Bronchial epithelial cell (primary cell): ENCODE measurements around the gene RPTOR. TPM values are rescaled to one million over a fixed set of nuclear protein-coding genes. Genes with fewer than 3 reads are reported as not detected.
"Not testable (repeated sequence)": the region's sequence is repeated elsewhere in the genome, so short reads cannot be mapped to it uniquely, and the experiment has no call there.

Experiments
- DNase-seq: peaks from one replicate; pipeline ENCODE4 v3.0.0-alpha.2; 2010; ENCODE audit warnings: low read depth
- FAIRE-seq: peaks from 2 replicates; lab custom pipeline; 2011; peaks lifted over from hg19 to GRCh38; lab: Jason Lieb, UNC
- H3K27me3 ChIP-seq: 2 replicates; pipeline ENCODE4 v1.5.1; 2011; ENCODE audit warnings: low read length; ENCODE audit not compliant: control insufficient read depth, insufficient read depth
- H3K36me3 ChIP-seq: 2 replicates; pipeline ENCODE4 v1.5.1; 2011; ENCODE audit warnings: low read length; ENCODE audit not compliant: control insufficient read depth, insufficient read depth
- H3K4me3 ChIP-seq: 2 replicates; pipeline ENCODE4 v1.5.1; 2011; ENCODE audit warnings: mild to moderate bottlenecking, low read depth, low read length, control low read depth
- total RNA-seq: library from RNA; depleted of rRNA; stranded (reverse); fragments of >200 nt; gene quantifications from 2 replicates; pipeline ENCODE4 v1.2.1, GENCODE V29; 2014
- TF ChIP-seq, protein P1 (sequence below): IDR thresholded peaks from 2 replicates; pipeline ENCODE4 v1.5.1; 2011; ENCODE audit warnings: mild to moderate bottlenecking, moderate library complexity, low read length, control low read depth, inconsistent platforms; ENCODE audit not compliant: insufficient read depth, severe bottlenecking

The RPTOR gene
- total RNA-seq, 1 donor from 2014 or later = 14.0 TPM

- H3K4me3 ChIP-seq = no peak overlapping the region
Observed at GRCh38 chr17:80743181-80743771, 198.6 kb downstream of the RPTOR start.

DNA sequence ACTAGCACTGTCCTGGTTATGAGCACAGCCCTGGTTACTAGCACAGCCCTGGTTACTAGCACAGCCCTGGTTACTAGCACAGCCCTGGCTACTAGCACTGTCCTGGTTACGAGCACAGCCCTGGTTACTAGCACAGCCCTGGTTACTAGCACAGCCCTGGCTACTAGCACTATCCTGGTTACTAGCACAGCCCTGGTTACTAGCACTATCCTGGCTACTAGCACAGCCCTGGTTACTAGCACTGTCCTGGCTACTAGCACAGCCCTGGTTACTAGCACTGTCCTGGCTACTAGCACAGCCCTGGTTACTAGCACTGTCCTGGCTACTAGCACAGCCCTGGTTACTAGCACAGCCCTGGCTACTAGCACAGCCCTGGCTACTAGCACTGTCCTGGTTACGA is 199.3 kb downstream of the RPTOR start:
- not testable (repeated sequence) for H3K36me3 ChIP-seq, H3K27me3 ChIP-seq, H3K4me3 ChIP-seq, DNase-seq, FAIRE-seq

More at GRCh38 chr17:80743181-80743771, 198.6 kb downstream of the RPTOR start:
- Histone ChIP-seq H3K36me3 (peaks cover 2% of the 10 kb centered on the region), H3K27me3 (no peaks in the 10 kb centered on the region)
- TF ChIP-seq, protein P1, sequence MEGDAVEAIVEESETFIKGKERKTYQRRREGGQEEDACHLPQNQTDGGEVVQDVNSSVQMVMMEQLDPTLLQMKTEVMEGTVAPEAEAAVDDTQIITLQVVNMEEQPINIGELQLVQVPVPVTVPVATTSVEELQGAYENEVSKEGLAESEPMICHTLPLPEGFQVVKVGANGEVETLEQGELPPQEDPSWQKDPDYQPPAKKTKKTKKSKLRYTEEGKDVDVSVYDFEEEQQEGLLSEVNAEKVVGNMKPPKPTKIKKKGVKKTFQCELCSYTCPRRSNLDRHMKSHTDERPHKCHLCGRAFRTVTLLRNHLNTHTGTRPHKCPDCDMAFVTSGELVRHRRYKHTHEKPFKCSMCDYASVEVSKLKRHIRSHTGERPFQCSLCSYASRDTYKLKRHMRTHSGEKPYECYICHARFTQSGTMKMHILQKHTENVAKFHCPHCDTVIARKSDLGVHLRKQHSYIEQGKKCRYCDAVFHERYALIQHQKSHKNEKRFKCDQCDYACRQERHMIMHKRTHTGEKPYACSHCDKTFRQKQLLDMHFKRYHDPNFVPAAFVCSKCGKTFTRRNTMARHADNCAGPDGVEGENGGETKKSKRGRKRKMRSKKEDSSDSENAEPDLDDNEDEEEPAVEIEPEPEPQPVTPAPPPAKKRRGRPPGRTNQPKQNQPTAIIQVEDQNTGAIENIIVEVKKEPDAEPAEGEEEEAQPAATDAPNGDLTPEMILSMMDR = no peak
- DNase-seq (no peak), FAIRE-seq (no peak)

DNA sequence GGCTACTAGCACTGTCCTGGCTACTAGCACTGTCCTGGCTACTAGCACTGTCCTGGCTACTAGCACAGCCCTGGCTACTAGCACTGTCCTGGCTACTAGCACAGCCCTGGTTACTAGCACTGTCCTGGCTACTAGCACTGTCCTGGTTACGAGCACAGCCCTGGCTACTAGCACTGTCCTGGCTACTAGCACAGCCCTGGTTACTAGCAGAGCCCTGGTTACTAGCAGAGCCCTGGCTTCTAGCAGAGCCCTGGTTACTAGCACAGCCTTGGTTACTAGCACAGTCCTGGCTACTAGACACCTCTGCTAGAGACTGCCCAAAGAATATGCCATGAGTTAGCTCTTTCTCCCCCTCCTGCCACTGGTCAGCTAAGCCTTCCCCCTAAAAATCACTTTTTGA is 200.1 kb downstream of the RPTOR start:
- FAIRE-seq, DNase-seq, H3K27me3 ChIP-seq, H3K36me3 ChIP-seq, H3K4me3 ChIP-seq: not testable (repeated sequence)

DNA sequence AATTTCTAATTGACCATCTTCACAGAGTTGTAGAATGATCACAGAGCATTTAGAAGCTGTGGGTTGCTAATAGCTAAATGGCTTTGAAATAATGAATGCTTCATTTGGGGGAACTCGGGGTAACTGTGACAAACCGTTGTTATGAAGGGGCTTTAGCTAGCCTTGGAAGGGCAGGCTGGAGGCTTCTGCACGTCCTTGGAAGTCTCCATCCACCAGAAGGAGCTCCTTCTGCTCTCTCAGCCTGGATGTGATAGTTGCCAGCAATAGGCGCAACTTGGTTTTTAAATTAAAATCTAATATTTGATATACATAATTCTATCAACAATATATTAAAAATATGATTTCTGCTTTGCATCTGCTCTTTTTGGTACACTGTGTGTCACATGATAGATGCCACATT is 200.5 kb downstream of the RPTOR start:
- TF ChIP-seq, protein P1 = no peak
- DNase-seq = no peak
- Histone ChIP-seq H3K4me3 (no peak overlapping the region), H3K36me3 (no peaks in the 10 kb centered on the region), H3K27me3 (no peaks in the 10 kb centered on the region)
- no peak for FAIRE-seq

GRCh38 chr17:80746262-80746935 is 201.8 kb downstream of the RPTOR start:
- FAIRE-seq = no peak
- Histone ChIP-seq H3K4me3 (no peak overlapping the region), H3K36me3 (no peaks in the 10 kb centered on the region), H3K27me3 (no peaks in the 10 kb centered on the region)
- no peak for DNase-seq
- TF ChIP-seq, protein P1 = no peak

DNA sequence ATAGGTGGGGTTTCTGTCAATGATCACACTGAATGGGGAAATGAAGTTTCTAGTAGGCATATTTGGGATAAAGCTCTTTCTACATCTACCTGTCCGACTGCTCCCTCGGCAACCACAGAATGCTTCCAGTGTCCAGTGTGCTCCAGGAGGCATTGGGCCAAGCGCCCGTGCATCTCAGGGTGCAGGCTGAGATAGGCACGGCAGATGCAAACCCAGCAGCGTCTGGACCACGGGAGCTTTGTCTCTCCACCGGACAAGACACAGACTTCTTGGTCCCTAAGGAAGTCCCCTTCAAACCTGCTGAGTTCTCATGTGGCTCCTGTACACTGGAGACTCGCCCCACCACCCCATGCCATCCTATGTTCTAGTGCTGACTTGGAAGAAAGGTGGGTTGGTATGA is 202.8 kb downstream of the RPTOR start:
- Histone ChIP-seq H3K4me3 (no peak overlapping the region), H3K27me3 (no peaks in the 10 kb centered on the region), H3K36me3 (no peaks in the 10 kb centered on the region)
- TF ChIP-seq, protein P1 = no peak
- FAIRE-seq = no peak
- DNase-seq = no peak
